Peyer's patch (tissue), 4 donors: ENCODE data around the gene PDE4D. TPM values are rescaled to one million over a fixed set of nuclear protein-coding genes. Genes with fewer than 3 reads are reported as not detected.

Source experiments
- DNase-seq, 3 donors: peaks; one replicate each; pipeline ENCODE4 v3.0.0-alpha.2; 2017 to 2019
- H3K27ac ChIP-seq, 4 donors: fragments of 200-600 bp; sonication (generic); one replicate each; pipeline ENCODE4 v1.5.1; 2016 to 2019
- H3K27me3 ChIP-seq, 2 donors: fragments of 200-600 bp; sonication (generic); one replicate each; pipeline ENCODE4 v1.5.1; 2019
- H3K36me3 ChIP-seq, 3 donors: fragments of 200-600 bp; sonication (generic); one replicate each; pipeline ENCODE4 v1.5.1; 2016 to 2019
- H3K4me1 ChIP-seq, 4 donors: fragments of 200-600 bp; sonication (generic); one replicate each; pipeline ENCODE4 v1.5.1; 2016 to 2019
- H3K4me3 ChIP-seq, 4 donors: fragments of 200-600 bp; sonication (generic); 1 replicate in 3 of 4; 2 replicates in 1 of 4; pipeline ENCODE4 v1.5.1; 2016 to 2019; ENCODE audit warnings: mild to moderate bottlenecking in 1 of 4
- H3K9me3 ChIP-seq, 4 donors: fragments of 200-600 bp; sonication (generic); one replicate each; pipeline ENCODE4 v1.5.1; 2016 to 2019; ENCODE audit warnings: mild to moderate bottlenecking in 1 of 4
- CTCF ChIP-seq, 6 experiments: fragments of 450-650 bp in 4 of 6; fragments of 200-600 bp in 2 of 6; sonication (generic) in 1 of 6; IDR thresholded peaks; one replicate each; pipeline ENCODE4 v1.5.1; 2017 to 2019; ENCODE audit warnings: antibody characterized with exemption in 6 of 6, mild to moderate bottlenecking in 3 of 6, moderate library complexity in 1 of 6
- POLR2A ChIP-seq, 2 donors: fragments of 450-650 bp; IDR thresholded peaks; one replicate each; pipeline ENCODE4 v1.5.1; 2017; ENCODE audit warnings: antibody characterized with exemption in 2 of 2, mild to moderate bottlenecking in 2 of 2, moderate library complexity in 2 of 2
- total RNA-seq, 4 donors: library from RNA; depleted of rRNA; stranded (reverse); fragments of >200 nt; gene quantifications; one replicate each; pipeline ENCODE4 v1.1.0, GENCODE V29; 2016

PDE4D gene
- total RNA-seq, 4 donors from 2014 or later, result 19.8 to 89.1 (median 43.9) TPM

DNA sequence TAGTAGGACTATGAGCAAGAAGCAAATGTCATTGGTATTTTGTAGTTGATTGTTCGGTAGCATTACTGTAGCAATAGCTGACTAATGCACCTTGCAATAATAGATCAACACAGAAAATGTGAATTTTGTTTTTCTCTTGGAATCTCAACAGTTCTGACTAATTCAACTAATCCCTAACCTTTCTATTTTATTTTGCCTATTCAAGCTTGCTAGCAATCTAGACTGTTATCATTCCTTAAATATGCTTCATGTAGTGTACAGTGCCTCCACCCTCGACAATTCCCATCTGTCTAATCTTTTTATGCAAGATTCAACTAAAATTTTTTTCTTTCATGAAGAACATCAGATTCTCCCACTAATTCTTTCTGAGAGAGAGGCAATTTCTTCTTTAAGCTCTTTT, 570.6 kb downstream of the PDE4D start:
- Histone ChIP-seq H3K4me1 (peaks cover 0 to 30% (median 1%) of the 10 kb centered on the region in 4 donors), H3K27me3 (no peaks in the 10 kb centered on the region), H3K36me3 (no peaks in the 10 kb centered on the region), H3K4me3 (no peak overlapping the region), H3K27ac (no peak overlapping the region), H3K9me3 (no peaks in the 10 kb centered on the region)
- no peak for DNase-seq
- TF ChIP-seq POLR2A (IDR thresholded peaks at IDR 0.05), result no peak

GRCh38 chr5:59322058-59322457, 571.5 kb downstream of the PDE4D start:
- H3K27ac ChIP-seq, result no peak overlapping the region
- TF ChIP-seq CTCF (IDR thresholded peaks at IDR 0.05), result no peak
- TF ChIP-seq POLR2A (IDR thresholded peaks at IDR 0.05), result no peak

DNA sequence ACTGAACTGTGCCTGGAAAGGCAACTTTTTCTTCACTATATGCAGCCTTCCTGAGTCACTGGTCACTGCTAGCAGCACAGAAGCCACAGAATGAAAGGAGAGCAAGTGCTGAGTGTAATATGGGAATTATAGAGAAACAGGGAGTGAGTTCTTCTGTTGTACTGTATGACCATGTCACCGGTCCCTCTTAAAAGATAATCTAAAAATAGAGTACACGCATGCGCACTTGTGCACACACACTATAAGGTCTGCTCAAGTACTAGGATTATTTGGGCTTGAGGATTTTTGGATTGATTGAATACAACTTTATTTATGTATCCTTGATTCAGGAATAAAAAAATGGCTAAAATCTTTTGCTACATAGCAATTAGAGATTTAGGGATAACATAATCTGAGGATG, 571.9 kb downstream of the PDE4D start:
- H3K27ac ChIP-seq, result no peak overlapping the region
- H3K27me3 ChIP-seq, result no peaks in the 10 kb centered on the region
- peaks cover 0 to 43% (median 5%) of the 10 kb centered on the region in 4 donors for H3K4me1 ChIP-seq
- no peak for DNase-seq
- H3K4me3 ChIP-seq, result no peak overlapping the region
- no peaks in the 10 kb centered on the region for H3K9me3 ChIP-seq
- TF ChIP-seq POLR2A (IDR thresholded peaks at IDR 0.05), result no peak
- no peak for TF ChIP-seq CTCF (IDR thresholded peaks at IDR 0.05)
- no peaks in the 10 kb centered on the region for H3K36me3 ChIP-seq

More at GRCh38 chr5:59322058-59322457, 571.5 kb downstream of the PDE4D start:
- no peaks in the 10 kb centered on the region for H3K27me3 ChIP-seq
- no peak for DNase-seq
- H3K36me3 ChIP-seq, result no peaks in the 10 kb centered on the region
- no peaks in the 10 kb centered on the region for H3K9me3 ChIP-seq
- peaks cover 0 to 38% (median 3%) of the 10 kb centered on the region in 4 donors for H3K4me1 ChIP-seq
- no peak overlapping the region for H3K4me3 ChIP-seq

- DNase-seq, result no peak
- H3K27me3 ChIP-seq, result no peaks in the 10 kb centered on the region
- TF ChIP-seq POLR2A (IDR thresholded peaks at IDR 0.05) (no peak), CTCF (IDR thresholded peaks at IDR 0.05) (no peak)
- no peaks in the 10 kb centered on the region for H3K9me3 ChIP-seq
- H3K4me1 ChIP-seq, result peaks cover 0 to 43% (median 5%) of the 10 kb centered on the region in 4 donors
- no peak overlapping the region for H3K4me3 ChIP-seq
- H3K36me3 ChIP-seq, result no peaks in the 10 kb centered on the region
- H3K27ac ChIP-seq, result no peak overlapping the region
These were observed 573.1 kb downstream of the PDE4D start for GRCh38 chr5:59320420-59320819.

DNA sequence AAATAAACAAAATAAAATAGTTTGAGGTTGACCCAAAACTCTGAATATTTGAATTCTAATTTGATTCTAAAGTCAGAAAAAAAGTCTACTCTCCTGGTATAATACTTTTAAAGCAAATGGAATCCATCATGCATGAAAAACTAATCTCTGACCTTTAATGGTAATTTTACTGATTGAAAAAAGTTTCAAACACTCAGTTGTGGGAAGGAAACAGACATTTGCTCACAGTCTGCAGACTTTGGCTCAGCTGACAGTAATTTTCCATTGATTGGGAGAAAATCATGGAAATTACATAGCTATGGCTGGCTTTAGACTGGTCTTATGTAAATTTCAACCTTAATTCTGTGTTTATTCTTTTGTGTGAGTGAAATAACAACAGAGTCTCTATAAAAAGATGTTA, 574.3 kb downstream of the PDE4D start:
- peaks cover 0 to 43% (median 5%) of the 10 kb centered on the region in 4 donors for H3K4me1 ChIP-seq
- no peak for TF ChIP-seq POLR2A (IDR thresholded peaks at IDR 0.05)

DNA sequence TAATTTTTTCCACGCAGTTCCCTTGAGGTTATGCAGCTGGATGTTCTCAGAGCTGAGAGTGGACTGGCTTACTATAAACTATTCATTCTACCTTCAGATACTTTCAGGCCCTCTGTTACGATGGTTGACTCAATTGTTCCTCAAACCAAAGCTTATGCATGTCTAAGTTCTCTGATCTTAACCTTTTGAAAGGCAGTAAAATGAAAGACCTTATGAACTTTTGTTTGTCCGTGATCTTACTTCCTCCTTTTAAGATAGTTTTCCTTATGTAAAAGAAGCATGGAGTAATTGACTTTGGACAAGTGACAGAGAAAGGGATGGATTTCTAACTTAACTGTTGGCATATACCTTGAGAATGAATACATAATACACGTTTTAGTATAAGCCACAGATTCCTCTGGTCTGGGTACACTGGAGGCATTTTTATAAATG, 575.7 kb downstream of the PDE4D start:
- no peak overlapping the region for H3K4me3 ChIP-seq
- TF ChIP-seq CTCF (IDR thresholded peaks at IDR 0.05) (no peak), POLR2A (IDR thresholded peaks at IDR 0.05) (no peak)
- H3K36me3 ChIP-seq, result no peaks in the 10 kb centered on the region
- no peaks in the 10 kb centered on the region for H3K27me3 ChIP-seq
- peak overlapping the region; percentile 18 to 64 (median 32) for H3K27ac ChIP-seq
- no peak for DNase-seq
- H3K9me3 ChIP-seq, result no peaks in the 10 kb centered on the region
- H3K4me1 ChIP-seq, result peaks cover 0 to 39% (median 5%) of the 10 kb centered on the region in 4 donors

More for the DNA sequence above, 574.3 kb downstream of the PDE4D start:
- no peak for DNase-seq
- Histone ChIP-seq H3K36me3 (no peaks in the 10 kb centered on the region), H3K4me3 (no peak overlapping the region), H3K27ac (no peak overlapping the region), H3K9me3 (no peaks in the 10 kb centered on the region), H3K27me3 (no peaks in the 10 kb centered on the region)
